Activated gamma-delta T cell treated with Interleukin-2 at 50 U/mL for 16 hours (primary cell): ENCODE data around the gene TSSK6.
"Not testable (repeated sequence)": the region's sequence is repeated elsewhere in the genome, so short reads cannot be mapped to it uniquely, and the experiment has no call there.

Experiments
- DNase-seq: peaks from one replicate; pipeline ENCODE4 v3.0.0-alpha.2; 2020

The TSSK6 gene

DNA sequence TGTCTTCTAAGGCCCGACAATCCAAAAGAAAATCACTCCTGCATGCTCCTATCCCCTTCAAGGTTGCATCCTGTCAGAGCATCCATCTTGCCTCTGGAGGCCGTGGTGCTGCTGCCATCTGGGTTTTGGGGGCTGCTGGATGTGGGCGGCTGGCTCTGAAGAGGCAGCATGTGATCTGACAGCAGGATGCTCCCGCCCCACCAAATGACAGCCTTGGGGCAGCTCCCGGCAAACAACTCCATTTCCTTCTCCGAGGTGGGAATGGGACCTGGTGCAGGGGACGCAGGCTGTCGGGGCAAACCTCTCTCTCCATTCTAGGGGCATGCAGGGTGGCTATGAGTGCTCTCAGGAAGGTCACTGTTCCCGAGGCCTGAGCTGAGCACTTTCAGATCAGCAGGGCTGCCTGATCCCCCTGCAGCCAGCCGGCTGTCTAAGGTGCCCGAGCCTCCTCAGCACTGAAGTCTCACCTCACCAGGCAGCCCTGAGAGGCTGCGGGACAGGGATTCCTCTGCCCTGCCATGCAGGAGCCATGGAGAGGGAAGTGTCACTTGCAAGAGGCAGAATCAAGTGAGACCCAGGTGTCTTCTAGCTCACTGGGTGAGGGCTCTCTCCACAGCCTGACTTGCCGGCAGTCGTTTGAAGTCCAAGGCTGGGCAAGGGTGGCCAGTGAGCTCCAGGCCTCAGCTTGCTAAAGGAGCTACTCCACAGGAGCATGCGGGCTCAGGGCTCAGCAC, 28.8 kb downstream of the TSSK6 start:
- DNase-seq: no peak

DNA sequence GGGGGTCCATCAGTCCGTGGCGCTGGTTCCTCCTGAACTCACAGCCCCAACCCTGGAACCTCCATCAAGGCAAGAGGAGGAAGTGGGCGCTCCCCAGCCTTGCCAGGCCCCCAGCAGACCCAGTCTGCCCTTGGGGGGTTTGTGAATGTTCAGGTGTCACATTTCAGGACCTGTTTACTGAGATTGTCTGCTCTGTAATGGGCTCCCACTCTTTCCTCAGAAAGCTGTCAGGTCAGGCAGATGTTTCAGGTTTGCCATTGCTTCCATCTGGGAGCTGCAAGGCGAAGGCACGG, 29.4 kb downstream of the TSSK6 start:
- DNase-seq: no peak

DNA sequence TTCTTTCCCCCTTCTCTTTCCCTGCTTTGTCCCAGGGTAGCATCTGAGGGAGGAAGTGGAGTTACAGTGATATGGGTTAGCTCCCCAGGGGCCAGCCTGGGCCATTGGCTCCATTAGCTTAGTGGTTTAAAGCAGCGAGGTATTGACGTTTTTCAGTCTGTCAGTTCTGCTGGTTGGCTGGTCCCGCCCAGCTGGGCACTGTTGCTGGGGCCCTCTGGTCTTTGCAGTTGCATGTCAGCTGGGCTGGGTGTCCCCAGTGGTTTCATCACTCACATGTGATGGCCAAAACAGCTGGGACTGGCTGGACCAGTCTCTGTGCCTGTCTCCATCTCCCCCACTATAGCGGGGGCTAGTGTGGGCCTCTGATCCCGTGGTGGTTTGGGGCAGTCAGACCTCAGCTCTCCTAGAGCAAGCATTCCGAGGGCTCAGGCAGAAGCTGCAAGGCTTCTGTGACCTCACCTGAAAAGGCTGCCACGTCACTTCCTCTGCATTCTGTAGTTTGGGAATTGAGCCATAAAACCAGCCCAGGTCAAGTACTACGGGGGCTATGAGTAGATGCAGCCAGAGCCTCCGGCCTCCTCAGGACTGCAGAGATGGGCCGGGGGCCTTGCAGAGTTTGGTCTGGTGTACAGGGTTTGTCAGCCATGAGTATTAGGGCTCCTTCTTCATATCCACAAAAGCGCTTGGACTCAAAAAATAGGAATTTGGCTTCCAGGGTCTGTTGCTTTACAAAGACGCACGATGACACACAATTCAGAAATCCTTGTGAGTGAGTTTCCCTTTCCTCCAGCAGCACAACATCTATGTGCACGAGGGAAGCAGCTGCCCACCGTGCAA, 30.0 kb downstream of the TSSK6 start:
- DNase-seq: no peak

DNA sequence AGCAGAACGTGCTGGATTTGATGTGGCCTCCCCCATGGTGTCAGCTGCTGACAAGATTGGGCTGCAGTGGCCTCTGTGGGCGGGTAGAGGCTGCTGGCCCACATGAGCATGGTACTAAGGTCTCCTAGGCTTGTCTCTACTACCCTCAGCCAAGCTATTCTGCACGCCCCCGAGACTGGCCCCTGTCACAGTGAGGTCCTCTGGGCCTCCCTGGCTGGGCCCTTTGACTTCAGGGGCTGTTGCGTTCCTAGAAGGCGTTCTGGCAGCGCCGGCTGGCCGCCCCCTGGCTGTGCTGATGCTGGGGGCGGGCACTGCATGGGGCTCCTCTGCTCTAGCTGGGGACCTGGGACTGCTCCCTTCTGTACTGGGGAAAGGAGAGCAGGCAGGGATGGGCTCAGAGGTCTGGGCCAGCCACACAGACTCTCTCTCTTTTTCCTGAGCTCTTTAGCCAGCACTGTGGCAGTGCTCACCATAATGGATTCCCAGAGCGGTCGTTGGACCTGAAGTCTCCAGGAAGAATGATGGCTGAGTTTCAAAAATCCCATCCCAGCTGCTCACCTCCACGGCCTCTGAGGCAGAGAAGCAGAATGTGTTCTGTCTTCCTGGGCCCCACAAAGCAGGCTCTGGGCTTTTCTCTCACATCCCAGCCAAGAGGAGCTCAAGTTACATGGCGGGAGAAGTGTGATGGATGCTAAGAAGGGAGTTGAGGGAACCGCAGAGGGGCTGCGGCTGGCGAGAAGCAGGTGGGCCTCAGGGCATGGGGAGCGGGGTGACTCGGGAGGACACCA, 32.3 kb downstream of the TSSK6 start:
- no peak for DNase-seq

DNA sequence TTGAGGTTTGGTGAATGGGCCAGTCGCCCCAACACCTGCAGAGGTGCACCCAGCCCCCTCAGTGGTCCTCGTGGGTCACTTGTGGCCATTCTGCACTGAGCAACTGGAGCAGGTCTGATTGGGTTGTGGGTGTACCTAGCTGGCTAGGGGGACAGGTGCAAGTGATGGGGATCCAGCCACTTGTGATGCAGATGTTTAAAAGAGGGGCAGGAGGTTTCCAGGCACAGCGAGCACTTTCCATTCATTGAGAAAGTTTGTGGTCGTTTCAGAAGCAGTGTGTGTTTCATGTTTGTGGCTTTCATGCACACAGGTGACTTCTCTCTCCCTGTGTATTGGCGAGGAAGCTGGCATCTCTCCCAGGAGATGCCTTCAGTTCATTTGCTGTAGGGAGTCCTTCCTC, 34.7 kb downstream of the TSSK6 start:
- DNase-seq: no peak

DNA sequence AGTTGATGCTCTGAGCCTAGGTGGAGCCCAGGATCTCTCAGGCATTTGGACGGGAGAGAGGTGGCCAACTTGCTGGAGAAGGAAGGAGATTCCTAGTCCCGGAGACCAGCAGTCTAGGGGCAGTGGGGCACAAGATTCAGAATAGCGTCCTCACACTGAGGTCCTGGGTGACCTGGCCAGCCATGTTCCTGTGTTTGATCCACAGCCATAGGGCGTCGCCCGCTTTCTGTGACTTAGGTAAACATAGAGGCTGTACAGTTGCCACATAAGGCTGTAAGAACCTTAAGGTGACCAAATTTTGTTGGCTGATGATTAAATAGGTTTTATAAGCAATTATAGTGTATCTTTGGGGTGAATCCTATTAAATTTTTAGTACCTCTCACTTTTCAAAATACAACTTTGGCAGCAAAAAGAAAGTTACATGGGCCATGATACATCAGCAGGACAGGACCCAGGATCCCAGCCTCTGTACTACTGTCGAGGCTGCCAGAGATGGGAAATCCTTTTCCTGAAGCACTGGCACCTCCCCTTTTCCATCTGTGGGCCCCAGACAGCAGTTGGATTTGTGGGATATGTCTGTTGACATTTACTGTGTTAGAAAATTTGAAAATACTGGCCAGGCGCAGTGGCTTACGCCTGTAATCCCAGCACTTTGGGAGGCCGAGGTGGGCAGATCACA, 37.5 kb downstream of the TSSK6 start:
- DNase-seq: no peak

DNA sequence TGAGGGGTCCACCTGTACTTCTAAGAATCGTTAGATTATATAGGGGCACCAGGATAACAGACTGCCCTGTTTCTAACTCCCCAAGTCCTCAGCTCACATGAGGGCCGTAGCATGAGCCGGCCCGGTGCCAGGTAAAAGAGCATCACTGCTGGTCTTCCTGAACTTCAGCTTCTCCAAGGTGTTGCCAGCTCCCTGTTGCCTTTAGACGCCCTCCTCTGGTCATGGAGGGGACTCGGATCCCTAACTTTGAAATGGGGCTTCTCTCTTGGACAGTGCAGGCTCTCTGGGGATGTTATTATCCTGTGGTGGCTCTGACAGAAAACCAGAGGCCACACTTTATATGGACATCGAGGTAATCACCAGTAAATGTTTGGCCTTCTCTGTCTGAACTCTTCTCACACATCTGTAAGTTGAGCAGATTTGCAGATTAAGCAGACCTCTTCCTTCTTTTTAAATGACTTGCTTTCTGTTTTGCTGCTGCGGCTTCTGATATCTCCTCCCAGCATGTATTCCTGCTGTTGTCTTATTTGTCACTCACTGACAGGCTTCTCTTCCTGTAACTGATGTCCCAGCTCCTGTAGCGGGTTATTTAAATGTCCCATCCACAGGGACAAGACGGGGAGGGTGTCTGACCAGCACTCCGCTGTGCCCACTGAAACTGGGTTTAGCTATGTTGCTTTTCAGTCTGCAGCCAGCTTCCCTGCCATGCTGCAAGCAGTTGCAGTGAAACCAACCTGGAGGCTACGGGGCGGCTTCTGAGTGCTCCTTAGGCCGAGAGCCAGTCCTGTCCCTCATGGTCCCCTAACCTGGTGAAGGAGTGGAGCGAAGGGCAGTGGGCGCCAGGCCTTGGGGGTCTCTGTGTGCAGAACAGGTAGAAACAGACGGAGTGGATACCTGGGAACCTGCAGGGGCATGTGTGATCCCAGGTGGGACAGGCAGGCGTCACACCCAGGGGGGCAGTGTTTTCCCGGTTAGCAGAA, 39.2 kb downstream of the TSSK6 start:
- no peak for DNase-seq

DNA sequence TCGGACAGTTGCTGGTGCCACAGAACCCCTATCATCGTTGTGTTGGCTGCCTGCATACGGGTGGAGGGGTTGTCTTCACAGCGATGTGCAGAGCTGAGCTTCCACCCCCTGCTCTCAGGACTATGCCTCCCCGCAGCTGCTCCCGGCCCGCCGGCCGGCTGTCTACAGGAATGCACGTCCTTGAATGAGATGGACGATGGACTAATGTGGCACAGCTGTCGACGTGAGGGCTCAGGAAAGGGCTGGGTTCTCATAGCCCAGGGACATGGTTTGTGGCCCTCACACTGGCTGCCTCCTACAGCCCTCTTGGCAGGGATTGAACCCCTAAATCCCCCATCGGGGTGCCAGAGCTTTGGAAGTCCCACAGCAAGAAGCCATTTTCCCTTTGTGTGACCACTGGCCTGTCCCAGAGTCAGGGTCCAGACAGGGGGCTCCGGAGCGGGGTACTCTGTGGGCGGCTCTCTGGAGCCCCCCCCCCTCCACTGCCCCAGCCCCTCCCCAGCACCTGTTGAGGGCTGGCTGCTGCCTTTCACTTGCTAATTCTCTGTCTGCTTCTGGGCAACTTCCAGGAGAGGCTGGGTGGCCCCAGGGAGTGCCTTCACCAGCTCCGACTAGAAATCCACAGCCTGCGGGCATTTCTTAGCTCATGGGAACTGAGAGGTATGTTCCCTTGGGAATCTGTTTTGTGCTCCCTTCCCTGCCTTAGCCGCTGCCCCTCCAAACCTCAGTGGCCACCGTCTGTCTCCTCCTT, 40.2 kb downstream of the TSSK6 start:
- no peak for DNase-seq

DNA sequence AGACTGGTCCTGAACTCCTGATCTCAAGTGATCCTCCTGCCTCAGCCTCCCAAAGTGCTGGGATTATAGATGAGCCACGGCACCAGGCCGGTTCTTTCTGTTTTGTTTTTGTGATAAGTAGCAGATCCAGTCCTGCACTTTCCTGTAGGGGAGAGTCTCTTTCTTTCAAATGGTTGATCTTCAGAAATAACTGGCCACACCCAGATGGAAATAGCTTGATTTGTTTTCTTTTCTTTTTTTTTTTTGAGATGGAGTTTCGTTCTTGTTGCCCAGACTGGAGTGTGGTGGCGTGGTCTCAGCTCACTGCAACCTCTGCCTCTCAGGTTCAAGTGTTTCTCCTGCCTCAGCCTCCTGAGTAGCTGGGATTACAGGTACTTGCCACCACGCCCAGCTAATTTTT, 43.2 kb downstream of the TSSK6 start:
- DNase-seq: not testable (repeated sequence)

DNA sequence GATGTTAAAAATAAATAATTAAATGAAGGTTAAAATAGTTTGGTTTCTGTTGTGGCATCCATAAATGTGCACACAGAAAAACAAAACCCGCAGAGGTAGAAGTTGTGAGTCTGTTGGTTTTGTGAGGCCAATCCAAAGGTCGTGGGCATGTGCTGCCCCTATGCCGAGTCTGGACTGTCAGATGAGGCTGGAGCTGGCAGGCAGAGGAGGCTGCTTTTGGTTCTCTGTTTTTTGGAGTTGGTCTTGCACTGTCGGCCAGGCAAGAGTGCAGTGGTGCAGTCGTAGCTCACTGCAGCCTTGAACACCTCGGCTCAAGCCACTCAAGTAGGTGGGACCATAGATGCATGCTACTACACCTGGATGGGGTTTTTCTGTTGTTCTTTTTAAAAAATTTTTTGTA, 43.7 kb downstream of the TSSK6 start:
- DNase-seq: no peak

DNA sequence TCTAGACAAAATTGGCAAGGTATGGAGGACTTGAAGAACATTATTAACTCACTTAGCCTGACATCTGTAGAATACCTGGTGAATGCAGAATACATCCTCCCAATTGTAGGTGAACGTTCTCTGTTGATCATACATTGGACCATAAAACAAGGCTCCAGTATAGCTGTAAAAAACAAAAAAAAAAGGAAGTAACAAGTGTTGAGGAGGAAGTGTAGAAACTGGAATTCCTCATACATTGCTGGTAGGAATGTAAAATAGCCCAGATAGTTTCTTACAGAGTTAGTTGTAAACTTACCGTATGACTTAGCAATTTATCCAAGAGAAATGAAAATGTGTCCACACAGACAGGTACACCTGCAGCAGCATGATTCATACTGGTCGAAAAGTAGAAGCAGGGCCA, 44.8 kb downstream of the TSSK6 start:
- no peak for DNase-seq

DNA sequence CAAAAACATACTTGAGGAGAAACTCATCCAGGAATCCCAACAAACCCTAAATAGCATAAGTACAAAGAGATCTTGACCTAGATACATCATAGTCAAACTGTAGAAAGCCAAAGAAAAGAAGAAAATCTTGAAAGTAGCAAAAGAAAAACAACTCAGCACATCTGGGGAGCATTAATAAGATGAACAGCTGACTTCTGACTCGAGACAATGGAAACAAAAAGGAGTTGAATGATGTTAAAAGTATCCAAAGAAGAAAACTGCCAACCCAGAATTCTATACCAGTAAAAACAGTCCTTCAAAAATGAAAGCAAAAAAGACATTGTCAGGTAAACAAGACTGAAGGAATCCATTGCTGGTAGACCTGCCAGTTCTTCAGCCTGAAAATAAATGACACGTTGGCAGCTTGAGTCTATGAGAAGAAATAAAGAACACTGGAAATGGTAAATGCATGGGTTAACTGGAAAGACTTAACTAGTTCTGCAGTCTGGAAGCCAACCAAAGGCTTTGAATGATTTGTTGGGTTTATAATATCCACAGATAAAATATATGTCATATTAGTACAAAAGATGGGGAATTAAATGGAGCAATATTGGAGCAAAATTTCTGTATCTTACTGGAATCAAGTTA, 46.8 kb downstream of the TSSK6 start:
- no peak for DNase-seq

DNA sequence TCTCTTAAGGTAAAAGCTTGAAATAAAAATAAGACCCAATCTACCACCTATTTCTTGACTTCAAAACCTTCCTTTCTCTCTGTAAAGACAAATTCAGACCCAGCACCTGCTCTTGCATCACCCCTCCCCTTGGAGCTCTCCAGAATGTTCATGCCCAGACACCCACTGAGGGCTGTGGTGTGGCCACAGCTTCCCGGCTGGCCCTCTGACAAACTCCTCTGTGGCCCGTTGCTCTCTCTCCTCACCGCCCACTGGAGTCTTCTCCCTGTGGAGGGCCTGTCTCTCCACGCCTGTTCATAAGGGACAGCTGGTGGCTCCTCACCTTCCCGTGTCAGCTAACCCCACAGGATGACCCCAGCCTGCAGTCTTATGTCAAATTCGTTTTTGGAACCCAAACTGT, 49.1 kb downstream of the TSSK6 start:
- DNase-seq: no peak

DNA sequence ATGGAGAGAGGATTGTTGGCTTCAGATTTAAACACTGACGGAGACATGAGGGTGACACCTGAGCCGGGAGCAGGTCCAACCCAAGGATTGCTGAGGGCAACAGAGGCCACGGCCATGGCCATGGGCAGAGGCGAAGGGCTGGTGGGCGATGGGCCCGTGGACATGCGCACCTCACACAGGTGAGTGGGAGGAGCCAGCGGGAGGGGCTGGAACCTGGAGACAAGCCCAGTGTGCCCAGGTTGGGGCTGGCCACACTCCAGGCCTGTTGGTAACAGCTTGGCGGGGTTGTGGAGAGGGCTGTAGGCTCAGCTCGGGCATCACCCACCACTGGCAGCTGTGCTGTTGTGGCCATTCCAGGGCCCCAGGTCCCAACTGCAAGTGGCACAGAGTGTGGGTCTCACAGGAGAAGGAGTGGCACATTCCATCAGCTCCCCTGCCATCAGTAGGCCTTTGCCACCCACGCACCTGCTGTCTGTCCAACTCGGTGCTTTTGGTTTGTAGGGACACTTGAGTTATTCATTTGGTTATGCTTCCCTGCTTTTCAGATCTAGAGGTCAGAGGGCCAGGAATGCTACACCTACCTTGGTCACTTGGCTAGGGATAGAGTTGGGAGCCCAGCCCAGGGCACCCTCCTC, 49.8 kb downstream of the TSSK6 start:
- no peak for DNase-seq

DNA sequence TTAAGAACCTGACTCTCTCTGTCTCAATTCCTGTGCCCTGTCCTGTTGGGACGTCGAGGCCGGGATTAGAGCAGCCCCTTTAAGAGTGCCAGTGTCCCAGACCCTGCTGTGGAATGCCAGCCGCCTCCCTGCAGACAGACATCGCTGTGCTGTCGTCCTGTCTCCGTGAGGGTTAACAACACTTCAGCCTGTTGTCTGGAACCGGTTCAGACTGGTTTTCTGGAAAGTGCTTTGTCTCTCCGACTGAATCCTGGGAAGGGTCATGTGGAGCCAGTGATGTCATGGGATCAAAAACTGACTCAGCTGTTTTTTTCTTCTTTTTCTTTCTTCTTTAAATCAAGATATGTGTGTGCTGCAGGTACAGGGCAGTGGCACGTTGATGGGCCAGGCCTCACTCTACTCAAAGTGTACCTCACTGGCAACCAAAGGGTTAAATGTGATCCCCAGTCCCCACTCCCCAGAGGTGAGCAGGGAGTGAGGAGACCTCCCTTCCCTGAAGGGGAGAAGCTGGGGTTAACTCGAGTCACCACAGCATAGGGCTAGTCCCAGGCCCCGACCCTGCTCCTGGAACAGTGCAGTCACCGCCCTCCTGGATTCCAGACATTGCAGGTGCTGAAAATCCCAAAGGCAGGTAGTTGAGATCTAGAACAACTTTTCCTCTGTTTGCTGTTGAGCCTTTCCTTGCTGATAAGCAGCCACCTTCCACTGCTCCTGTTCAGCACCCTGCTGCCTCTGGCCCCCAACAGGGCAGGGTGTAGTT, 50.8 kb downstream of the TSSK6 start:
- DNase-seq: no peak
